ENCODE data around the gene VSIR. TPM values are rescaled to one million over a fixed set of nuclear protein-coding genes. Genes with fewer than 3 reads are reported as not detected.

VSIR gene
- total and polyA plus RNA-seq, 9 donors, result 19.9 to 94.1 (median 57.2) TPM

- no peaks in the 10 kb centered on the region for H3K36me3 ChIP-seq
- no peaks in the 10 kb centered on the region for H3K9me3 ChIP-seq
- no peak overlapping the region for H3K4me3 ChIP-seq
- 39 to 58% (median 43%) methylated on average over 2 of the region's 2 CpGs for WGBS, 3 donors
- TF ChIP-seq EP300 (IDR thresholded peaks at IDR 0.05) (no peak), POLR2A (IDR thresholded peaks at IDR 0.05) (no peak), CTCF (IDR thresholded peaks at IDR 0.05) (no peak)
- H3K27ac ChIP-seq, result no peak overlapping the region
- no peaks in the 10 kb centered on the region for H3K27me3 ChIP-seq
- no peak for DNase-seq
- H3K4me1 ChIP-seq (ENCODE audit: insufficient read depth), result no peaks in the 10 kb centered on the region
- intact Hi-C loops (cut with DNase I), result no loop called here
These were observed 21.9 kb upstream of the VSIR start for GRCh38 chr10:71795248-71795647.

GRCh38 chr10:71790749-71791440 is 17.6 kb upstream of the VSIR start:
- no peak overlapping the region for H3K27ac ChIP-seq
- intact Hi-C loops (cut with DNase I), result no loop called here
- no peaks in the 10 kb centered on the region for H3K4me1 ChIP-seq (ENCODE audit: insufficient read depth)
- H3K4me3 ChIP-seq, result no peak overlapping the region
- TF ChIP-seq POLR2A (IDR thresholded peaks at IDR 0.05) (no peak), CTCF (IDR thresholded peaks at IDR 0.05) (no peak), EP300 (IDR thresholded peaks at IDR 0.05) (no peak)
- no peaks in the 10 kb centered on the region for H3K27me3 ChIP-seq
- no peaks in the 10 kb centered on the region for H3K36me3 ChIP-seq
- 86 to 89% (median 87%) methylated on average over 17 of the region's 17 CpGs for WGBS, 3 donors
- H3K9me3 ChIP-seq, result no peaks in the 10 kb centered on the region
- no peak for DNase-seq

GRCh38 chr10:71789871-71790270 is 16.6 kb upstream of the VSIR start:
- intact Hi-C loops (cut with DNase I), result no loop called here
- WGBS, 3 donors, result 72 to 85% (median 79%) methylated on average over 10 of the region's 10 CpGs

GRCh38 chr10:71788954-71789353 is 15.6 kb upstream of the VSIR start:
- no peak for DNase-seq
- no peaks in the 10 kb centered on the region for H3K36me3 ChIP-seq
- no peaks in the 10 kb centered on the region for H3K9me3 ChIP-seq
- TF ChIP-seq EP300 (IDR thresholded peaks at IDR 0.05), result no peak
- TF ChIP-seq CTCF (IDR thresholded peaks at IDR 0.05), result no peak
- no peak for TF ChIP-seq POLR2A (IDR thresholded peaks at IDR 0.05)
- intact Hi-C loops (cut with DNase I), result no loop called here
- H3K27me3 ChIP-seq, result no peaks in the 10 kb centered on the region
- H3K27ac ChIP-seq, result no peak overlapping the region
- no peak overlapping the region for H3K4me3 ChIP-seq
- H3K4me1 ChIP-seq (ENCODE audit: insufficient read depth), result no peaks in the 10 kb centered on the region
- 87 to 91% (median 91%) methylated on average over 8 of the region's 8 CpGs for WGBS, 3 donors

More at GRCh38 chr10:71789871-71790270, 16.6 kb upstream of the VSIR start:
- H3K4me1 ChIP-seq (ENCODE audit: insufficient read depth), result no peaks in the 10 kb centered on the region
- H3K27me3 ChIP-seq, result no peaks in the 10 kb centered on the region
- no peaks in the 10 kb centered on the region for H3K36me3 ChIP-seq
- TF ChIP-seq EP300 (IDR thresholded peaks at IDR 0.05) (no peak), POLR2A (IDR thresholded peaks at IDR 0.05) (no peak), CTCF (IDR thresholded peaks at IDR 0.05) (no peak)
- no peak for DNase-seq
- no peaks in the 10 kb centered on the region for H3K9me3 ChIP-seq
- H3K27ac ChIP-seq, result no peak overlapping the region
- no peak overlapping the region for H3K4me3 ChIP-seq
